Neural crest cell (in vitro differentiated cells): Measurements from ENCODE around the gene CDC42BPB. TPM values are rescaled to one million over a fixed set of nuclear protein-coding genes. Genes with fewer than 3 reads are reported as not detected.

ENCODE experiments used
- DNase-seq: peaks from one replicate; pipeline ENCODE4 v3.0.0; 2021; ENCODE audit warnings: low read depth, mixed read lengths, low spot score
- H3K27ac Mint-ChIP-seq: one replicate; pipeline ENCODE4 v1.8.0; 2021; ENCODE audit warnings: mild to moderate bottlenecking, mixed read lengths; ENCODE audit not compliant: unreplicated experiment
- H3K27me3 Mint-ChIP-seq: 2 replicates; pipeline ENCODE4 v1.8.0; 2021; ENCODE audit warnings: low read depth, mild to moderate bottlenecking, mixed read lengths
- H3K36me3 Mint-ChIP-seq: 2 replicates; pipeline ENCODE4 v1.8.0; 2021; ENCODE audit warnings: low read depth, mild to moderate bottlenecking, mixed read lengths
- H3K4me1 Mint-ChIP-seq: 2 replicates; pipeline ENCODE4 v1.8.0; 2021; ENCODE audit warnings: mixed read lengths
- H3K4me3 Mint-ChIP-seq: one replicate; pipeline ENCODE4 v1.8.0; 2021; ENCODE audit warnings: mild to moderate bottlenecking, mixed read lengths
- H3K9me3 Mint-ChIP-seq: 2 replicates; pipeline ENCODE4 v1.8.0; 2021; ENCODE audit warnings: mixed read lengths
- total RNA-seq: library from RNA; stranded (reverse); gene quantifications from 2 replicates; pipeline ENCODE4 v1.2.1, GENCODE V29; 2021
- TF ChIP-seq, protein P1 (sequence below): fragments of 200-600 bp; sonication (generic); conservative IDR thresholded peaks from 2 replicates; pipeline ENCODE4 v1.5.0; 2021; ENCODE audit warnings: antibody characterized with exemption, mild to moderate bottlenecking

CDC42BPB gene
- total RNA-seq, 1 donor from 2014 or later: 94.8 TPM

DNA sequence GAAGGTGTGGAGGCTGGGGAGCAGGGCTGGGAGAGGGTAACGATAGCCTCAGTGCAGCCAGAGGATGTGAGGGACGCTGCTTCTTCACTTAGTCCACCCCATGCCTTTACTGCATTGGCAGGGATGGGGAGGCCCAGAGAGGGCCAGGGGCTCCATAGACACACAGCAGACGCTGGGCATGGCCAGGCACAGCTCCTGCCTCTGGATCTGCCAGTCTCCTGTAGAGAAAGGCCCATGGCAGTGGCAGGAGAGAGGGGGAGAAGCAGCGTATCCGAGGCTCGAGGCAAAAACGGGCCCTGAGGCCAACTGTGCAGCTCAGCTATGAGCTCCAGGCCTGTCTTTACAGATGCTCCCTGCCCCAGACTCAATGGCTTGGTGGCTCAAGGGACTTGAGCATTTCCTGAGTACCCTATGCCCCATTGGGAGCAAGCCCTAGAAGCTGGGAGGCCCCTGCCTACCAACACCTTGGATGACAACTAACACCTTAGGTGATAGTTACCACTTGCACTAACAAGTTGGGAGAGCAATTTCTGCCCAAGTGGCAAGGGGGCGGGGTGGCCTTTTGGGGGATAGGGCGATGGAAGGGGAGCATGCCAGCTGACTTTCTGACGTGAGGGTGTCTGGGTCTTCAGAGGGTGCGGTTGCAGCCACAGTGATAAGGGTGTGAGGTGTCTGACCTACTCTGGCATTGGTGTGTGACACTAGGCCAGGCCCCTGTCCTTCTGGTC lies 21.7 kb upstream of the CDC42BPB start:
- H3K9me3 Mint-ChIP-seq: no peaks in the 10 kb centered on the region
- no peaks in the 10 kb centered on the region for H3K36me3 Mint-ChIP-seq
- no peaks in the 10 kb centered on the region for H3K4me1 Mint-ChIP-seq
- DNase-seq: no peak
- TF ChIP-seq, protein P1, sequence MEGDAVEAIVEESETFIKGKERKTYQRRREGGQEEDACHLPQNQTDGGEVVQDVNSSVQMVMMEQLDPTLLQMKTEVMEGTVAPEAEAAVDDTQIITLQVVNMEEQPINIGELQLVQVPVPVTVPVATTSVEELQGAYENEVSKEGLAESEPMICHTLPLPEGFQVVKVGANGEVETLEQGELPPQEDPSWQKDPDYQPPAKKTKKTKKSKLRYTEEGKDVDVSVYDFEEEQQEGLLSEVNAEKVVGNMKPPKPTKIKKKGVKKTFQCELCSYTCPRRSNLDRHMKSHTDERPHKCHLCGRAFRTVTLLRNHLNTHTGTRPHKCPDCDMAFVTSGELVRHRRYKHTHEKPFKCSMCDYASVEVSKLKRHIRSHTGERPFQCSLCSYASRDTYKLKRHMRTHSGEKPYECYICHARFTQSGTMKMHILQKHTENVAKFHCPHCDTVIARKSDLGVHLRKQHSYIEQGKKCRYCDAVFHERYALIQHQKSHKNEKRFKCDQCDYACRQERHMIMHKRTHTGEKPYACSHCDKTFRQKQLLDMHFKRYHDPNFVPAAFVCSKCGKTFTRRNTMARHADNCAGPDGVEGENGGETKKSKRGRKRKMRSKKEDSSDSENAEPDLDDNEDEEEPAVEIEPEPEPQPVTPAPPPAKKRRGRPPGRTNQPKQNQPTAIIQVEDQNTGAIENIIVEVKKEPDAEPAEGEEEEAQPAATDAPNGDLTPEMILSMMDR: no peak
- no peak overlapping the region for H3K4me3 Mint-ChIP-seq
- peaks cover 11% of the 10 kb centered on the region for H3K27me3 Mint-ChIP-seq
- no peak overlapping the region for H3K27ac Mint-ChIP-seq

GRCh38 chr14:103078420-103078749 lies 21.0 kb upstream of the CDC42BPB start:
- H3K27ac Mint-ChIP-seq: no peak overlapping the region
- H3K27me3 Mint-ChIP-seq: peaks cover 7% of the 10 kb centered on the region
- DNase-seq: peak; percentile 59
- H3K9me3 Mint-ChIP-seq: no peaks in the 10 kb centered on the region
- no peaks in the 10 kb centered on the region for H3K4me1 Mint-ChIP-seq
- no peaks in the 10 kb centered on the region for H3K36me3 Mint-ChIP-seq
- no peak overlapping the region for H3K4me3 Mint-ChIP-seq
- TF ChIP-seq, protein P1: peak; percentile 77

GRCh38 chr14:103074729-103075367 lies 17.5 kb upstream of the CDC42BPB start:
- Mint-ChIP-seq H3K4me3 (no peak overlapping the region), H3K27ac (no peak overlapping the region), H3K27me3 (peaks cover 7% of the 10 kb centered on the region), H3K36me3 (no peaks in the 10 kb centered on the region), H3K4me1 (no peaks in the 10 kb centered on the region), H3K9me3 (no peaks in the 10 kb centered on the region)
- TF ChIP-seq, protein P1: no peak
- no peak for DNase-seq

DNA sequence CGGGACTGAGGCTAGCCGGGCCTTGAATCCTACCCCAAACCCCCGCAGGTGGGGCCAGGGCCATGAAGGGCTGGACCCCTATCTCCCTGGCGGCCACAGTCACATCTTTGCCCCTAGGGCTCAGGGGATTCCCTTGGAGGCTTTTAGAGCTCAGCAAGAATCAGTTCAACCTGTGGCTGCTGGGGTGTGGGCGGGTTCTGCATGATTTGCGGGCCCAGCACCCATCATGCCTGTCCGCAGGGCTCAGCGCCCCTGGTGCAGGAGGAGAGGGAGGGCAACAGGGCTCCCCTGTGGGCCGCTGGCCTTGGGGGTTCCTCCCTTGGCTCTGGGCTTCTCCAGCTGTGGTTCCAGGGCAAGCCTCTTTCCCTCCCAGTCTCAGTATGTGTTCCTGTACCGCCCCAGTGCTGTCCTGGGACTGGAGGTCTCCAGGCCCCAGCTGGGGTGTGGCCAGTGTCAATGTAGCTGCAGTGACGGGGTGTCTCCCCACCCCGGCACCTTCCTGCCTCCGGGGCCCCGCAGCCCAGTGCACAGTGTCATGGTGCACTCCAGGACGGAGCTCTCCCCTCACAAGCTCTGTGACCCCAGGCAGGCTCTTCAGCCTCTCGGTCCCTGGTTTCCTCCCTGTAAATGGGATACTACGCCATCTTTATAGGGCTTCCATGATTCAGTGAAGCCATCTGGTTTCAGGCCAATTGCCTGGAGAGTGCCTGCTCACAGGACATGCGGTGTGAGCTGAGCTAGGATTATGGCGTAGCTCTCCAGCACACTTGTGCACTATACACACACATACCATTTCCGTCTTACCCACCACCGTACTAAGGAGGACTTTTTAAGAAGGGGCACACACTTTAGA lies 16.8 kb upstream of the CDC42BPB start:
- Mint-ChIP-seq H3K27me3 (peaks cover 7% of the 10 kb centered on the region), H3K4me1 (no peaks in the 10 kb centered on the region), H3K36me3 (no peaks in the 10 kb centered on the region), H3K27ac (no peak overlapping the region), H3K4me3 (peak overlapping the region; percentile 47), H3K9me3 (no peaks in the 10 kb centered on the region)
- DNase-seq: no peak
- TF ChIP-seq, protein P1: no peak

DNA sequence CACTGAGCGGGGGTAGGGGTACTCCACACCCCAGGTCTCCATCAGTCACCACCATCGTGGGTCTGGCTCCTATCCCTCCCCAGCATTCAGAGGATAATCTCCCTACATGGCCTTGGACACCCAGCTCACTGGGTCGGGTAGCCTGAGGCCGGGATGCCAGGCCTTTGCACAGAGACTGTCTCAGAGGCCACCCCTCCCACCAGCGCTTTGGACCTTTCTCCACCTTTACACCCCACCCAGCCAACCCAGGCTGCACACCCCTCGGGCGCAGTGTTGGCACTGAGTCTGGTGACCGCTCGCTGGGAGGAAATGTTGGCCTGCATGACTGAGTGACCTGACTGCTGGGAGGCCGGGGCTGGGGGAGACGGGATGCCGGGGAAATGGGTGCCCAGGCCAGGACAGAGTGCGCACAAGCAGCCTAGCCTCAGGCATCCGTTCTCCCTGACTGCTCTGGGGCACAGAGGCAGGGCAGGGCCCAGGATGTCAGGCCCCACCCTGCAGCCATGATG lies 16.1 kb upstream of the CDC42BPB start:
- TF ChIP-seq, protein P1: no peak
- no peak for DNase-seq
- Mint-ChIP-seq H3K27me3 (peaks cover 7% of the 10 kb centered on the region), H3K4me3 (no peak overlapping the region), H3K9me3 (no peaks in the 10 kb centered on the region), H3K36me3 (no peaks in the 10 kb centered on the region), H3K27ac (no peak overlapping the region), H3K4me1 (no peaks in the 10 kb centered on the region)
